H1 (cell line): ENCODE measurements around the gene HDHD3. TPM values are rescaled to one million over a fixed set of nuclear protein-coding genes. Genes with fewer than 3 reads are reported as not detected.

Source experiments
- EP300 ChIP-seq, 2 experiments: IDR thresholded peaks; 1 replicate in 1 of 2; 2 replicates in 1 of 2; pipeline ENCODE4 v1.6.1; 2011 to 2012; ENCODE audit warnings: low read depth in 2 of 2, low read length in 2 of 2, mild to moderate bottlenecking in 2 of 2, borderline replicate concordance in 1 of 2, inconsistent platforms in 1 of 2, moderate library complexity in 1 of 2
- GABPA ChIP-seq: IDR thresholded peaks from 2 replicates; pipeline ENCODE4 v1.6.1; 2011; ENCODE audit warnings: mild to moderate bottlenecking, low read length, moderate library complexity, borderline replicate concordance; ENCODE audit not compliant: insufficient read depth
- GTF2F1 ChIP-seq: IDR thresholded peaks from 2 replicates; pipeline ENCODE4 v1.6.1; 2012; ENCODE audit warnings: low read depth, low read length, improper control_type of control experiment, borderline replicate concordance
- HDAC2 ChIP-seq, 2 experiments: fragments of 300-600 bp in 1 of 2; sonication (generic) in 1 of 2; IDR thresholded peaks; 2 replicates each; pipeline ENCODE4 v1.6.1; 2011 to 2012; ENCODE audit warnings: low read depth in 2 of 2, low read length in 2 of 2, mild to moderate bottlenecking in 2 of 2, moderate library complexity in 2 of 2, borderline replicate concordance in 1 of 2, inconsistent platforms in 1 of 2
- HDAC6 ChIP-seq: IDR thresholded peaks from one replicate; pipeline ENCODE4 v1.7.1; 2012; ENCODE audit warnings: low read depth, mild to moderate bottlenecking, inconsistent platforms, low read length, moderate library complexity
- JUN ChIP-seq: IDR thresholded peaks from 2 replicates; pipeline ENCODE4 v1.6.1; 2011; ENCODE audit warnings: low read depth, mild to moderate bottlenecking, improper control_type of control experiment, low read length
- JUND ChIP-seq: IDR thresholded peaks from 2 replicates; pipeline ENCODE4 v1.6.1; 2011; ENCODE audit warnings: mild to moderate bottlenecking, improper control_type of control experiment, low read length
- MAFK ChIP-seq: IDR thresholded peaks from 2 replicates; pipeline ENCODE4 v1.6.1; 2012; ENCODE audit warnings: low read depth, mild to moderate bottlenecking, improper control_type of control experiment, low read length
- NRF1 ChIP-seq: IDR thresholded peaks from 2 replicates; pipeline ENCODE4 v1.6.1; 2011; ENCODE audit warnings: mild to moderate bottlenecking, low read depth, low read length, improper control_type of control experiment
- RAD21 ChIP-seq, 2 experiments: IDR thresholded peaks in 1 of 2; conservative IDR thresholded peaks in 1 of 2; 2 replicates each; pipeline ENCODE4 v1.6.1; 2011; ENCODE audit warnings: low read depth in 2 of 2, low read length in 2 of 2, improper control_type of control experiment in 1 of 2, inconsistent platforms in 1 of 2, mild to moderate bottlenecking in 1 of 2, moderate library complexity in 1 of 2
- SAP30 ChIP-seq: fragments of 300-600 bp; sonication (generic); IDR thresholded peaks from 2 replicates; pipeline ENCODE4 v1.7.1; 2012; ENCODE audit warnings: low read length, moderate library complexity, mild to moderate bottlenecking, inconsistent platforms; ENCODE audit not compliant: insufficient read depth, insufficient replicate concordance
- SIN3A ChIP-seq, 2 experiments: IDR thresholded peaks in 1 of 2; conservative IDR thresholded peaks in 1 of 2; 2 replicates each; pipeline ENCODE4 v1.6.1; 2011 to 2012; ENCODE audit warnings: low read length in 2 of 2, improper control_type of control experiment in 1 of 2, low read depth in 1 of 2, mild to moderate bottlenecking in 1 of 2
- SIRT6 ChIP-seq: IDR thresholded peaks from one replicate; pipeline ENCODE4 v1.7.1; 2012; ENCODE audit warnings: low read length, inconsistent platforms
- SP4 ChIP-seq: IDR thresholded peaks from 2 replicates; pipeline ENCODE4 v1.6.1; 2012; ENCODE audit warnings: low read length, inconsistent platforms
- TAF7 ChIP-seq: optimal IDR thresholded peaks from 2 replicates; pipeline ENCODE3; 2011; ENCODE audit warnings: low read depth, mild to moderate bottlenecking, inconsistent platforms, low read length, moderate library complexity, borderline replicate concordance
- TBP ChIP-seq: IDR thresholded peaks from 2 replicates; pipeline ENCODE4 v1.6.1; 2011; ENCODE audit warnings: low read depth, low read length, improper control_type of control experiment
- TEAD4 ChIP-seq: IDR thresholded peaks from 2 replicates; pipeline ENCODE4 v1.6.1; 2012; ENCODE audit warnings: low read depth, low read length, inconsistent platforms, mixed read lengths
- YY1 ChIP-seq: IDR thresholded peaks from 2 replicates; pipeline ENCODE4 v1.6.1; 2011; ENCODE audit warnings: low read depth, mild to moderate bottlenecking, low read length
- polyA plus RNA-seq, 7 experiments: library from polyadenylated mRNA; depleted of rRNA in 3 of 7; stranded (reverse) in 5 of 7; unstranded in 2 of 7; fragments of >200 nt in 5 of 7; fragments of 200-250 nt in 2 of 7; gene quantifications; 1 replicate in 5 of 7; 2 replicates in 1 of 7; 4 replicates in 1 of 7; pipeline versions ENCODE4 v1.2.1 to v1.2.3, GENCODE V29; 2011 to 2013; ENCODE audit warnings: missing spikeins in 2 of 7, mixed read lengths in 2 of 7
- total RNA-seq: library from RNA; stranded (reverse); fragmentation: NEBNext Ultra II Directional; extraction: Animal tissue kit (Norgen Biotek cat#: 25700); gene quantifications from 2 replicates; pipeline ENCODE4 v1.2.1, GENCODE V29; 2021
- TF ChIP-seq, protein P1 (sequence below): IDR thresholded peaks from 2 replicates; pipeline ENCODE4 v1.6.1; 2012; ENCODE audit warnings: low read length, inconsistent platforms
- TF ChIP-seq, protein P2 (sequence below): IDR thresholded peaks from 2 replicates; pipeline ENCODE4 v1.6.1; 2012; ENCODE audit warnings: inconsistent platforms

HDHD3 gene
- total and polyA plus RNA-seq, 2 of the 8 experiments (the other 6 are each of a cell fraction or from before 2014, with no cell fraction given): 12.1 to 25.3 TPM

DNA sequence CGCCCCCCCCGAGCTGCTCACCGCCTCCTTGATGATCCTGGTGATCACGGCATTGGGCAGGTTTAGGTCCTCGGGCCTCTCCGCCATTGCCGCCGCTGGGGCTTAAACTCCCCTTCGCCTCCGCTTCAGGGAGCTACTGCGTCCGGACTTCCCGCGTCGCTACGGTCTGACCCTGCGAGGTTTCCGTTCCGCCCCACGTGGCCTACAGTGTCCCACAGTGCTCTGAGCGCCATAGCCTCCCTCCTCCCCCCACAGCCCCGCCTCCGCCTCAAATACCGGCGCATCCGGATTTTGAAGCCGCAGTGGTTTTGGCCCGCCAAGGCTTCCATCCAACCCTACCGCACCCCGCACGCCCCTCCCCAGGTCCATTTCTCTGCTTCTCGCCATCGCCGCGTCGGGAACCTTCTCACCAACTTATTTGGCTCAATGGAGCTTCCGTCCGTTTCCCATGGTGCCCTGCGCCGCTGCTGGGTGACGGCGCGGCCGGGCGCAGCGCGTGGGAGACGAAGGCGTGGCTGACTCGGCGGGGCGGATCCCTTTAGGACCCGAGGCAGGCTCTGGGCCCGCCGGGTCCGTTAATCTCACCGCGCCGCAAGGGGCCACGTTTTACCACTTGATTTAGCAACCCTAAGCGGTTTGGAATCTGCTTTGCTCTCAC is 33.5 kb upstream of the HDHD3 start, which contains the start of the genes C9orf43 and POLE3 (continued):
- no peak for TF ChIP-seq EP300 (IDR thresholded peaks at IDR 0.05; ENCODE audit: borderline replicate concordance in 1 of 2, low read depth in 2 of 2, low read length in 2 of 2)
- TF ChIP-seq SIN3A (conservative IDR thresholded peaks at IDR 0.05 in 1 of 2, IDR thresholded peaks at IDR 0.05 in 1 of 2; ENCODE audit: low read depth in 1 of 2, low read length in 2 of 2): 0 out of 4 replicates have a peak, but pooled peaks have one; percentile 38 to 56
- no peak; the same call in 1 of the 2 replicates for TF ChIP-seq SP4
- TF ChIP-seq HDAC6: no peak
- 0 out of 4 replicates have a peak, but pooled peaks of 1 of the 2 experiments have one; percentile 46 for TF ChIP-seq HDAC2 (IDR thresholded peaks at IDR 0.05; ENCODE audit: borderline replicate concordance in 1 of 2, low read depth in 2 of 2, low read length in 2 of 2)
- TF ChIP-seq SAP30: peak; percentile 22
- TF ChIP-seq JUN: no peak
- TF ChIP-seq TAF7: peak; percentile 65
- peak; percentile 64; the same call in 1 of the 2 replicates for TF ChIP-seq JUND
- TF ChIP-seq SIRT6: no peak
- TF ChIP-seq, protein P1, sequence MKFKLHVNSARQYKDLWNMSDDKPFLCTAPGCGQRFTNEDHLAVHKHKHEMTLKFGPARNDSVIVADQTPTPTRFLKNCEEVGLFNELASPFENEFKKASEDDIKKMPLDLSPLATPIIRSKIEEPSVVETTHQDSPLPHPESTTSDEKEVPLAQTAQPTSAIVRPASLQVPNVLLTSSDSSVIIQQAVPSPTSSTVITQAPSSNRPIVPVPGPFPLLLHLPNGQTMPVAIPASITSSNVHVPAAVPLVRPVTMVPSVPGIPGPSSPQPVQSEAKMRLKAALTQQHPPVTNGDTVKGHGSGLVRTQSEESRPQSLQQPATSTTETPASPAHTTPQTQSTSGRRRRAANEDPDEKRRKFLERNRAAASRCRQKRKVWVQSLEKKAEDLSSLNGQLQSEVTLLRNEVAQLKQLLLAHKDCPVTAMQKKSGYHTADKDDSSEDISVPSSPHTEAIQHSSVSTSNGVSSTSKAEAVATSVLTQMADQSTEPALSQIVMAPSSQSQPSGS: no peak; the same call in 1 of the 2 replicates
- no peak for TF ChIP-seq GABPA
- TF ChIP-seq TBP: peak; percentile 78
- TF ChIP-seq YY1: peak; percentile 76; the same call in 1 of the 2 replicates
- TF ChIP-seq TEAD4: peak; percentile 12; the same call in 1 of the 2 replicates
- TF ChIP-seq, protein P2, sequence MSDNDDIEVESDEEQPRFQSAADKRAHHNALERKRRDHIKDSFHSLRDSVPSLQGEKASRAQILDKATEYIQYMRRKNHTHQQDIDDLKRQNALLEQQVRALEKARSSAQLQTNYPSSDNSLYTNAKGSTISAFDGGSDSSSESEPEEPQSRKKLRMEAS: peak; percentile 88
- TF ChIP-seq RAD21 (IDR thresholded peaks at IDR 0.05 in 1 of 2, conservative IDR thresholded peaks at IDR 0.05 in 1 of 2; ENCODE audit: low read depth in 2 of 2, low read length in 2 of 2): peak in 1 of 2 experiments; percentile 9; a peak in 1 of 4 replicates
- no peak; the same call in 1 of the 2 replicates for TF ChIP-seq MAFK
- TF ChIP-seq GTF2F1: peak; percentile 47; the same call in 1 of the 2 replicates
- TF ChIP-seq NRF1: no peak
